Ishikawa (cell line): ENCODE measurements around the gene GPX3.

Source experiments
- CEBPB ChIP-seq: IDR thresholded peaks from 2 replicates; pipeline ENCODE4 v1.6.1; 2012
- EGR1 ChIP-seq: IDR thresholded peaks from 2 replicates; pipeline ENCODE4 v1.6.1; 2012
- EP300 ChIP-seq: IDR thresholded peaks from 2 replicates; pipeline ENCODE4 v1.6.1; 2012; ENCODE audit warnings: borderline replicate concordance
- FOXM1 ChIP-seq: IDR thresholded peaks from 2 replicates; pipeline ENCODE4 v1.6.1; 2012; ENCODE audit warnings: low read depth, borderline replicate concordance
- TAF1 ChIP-seq: IDR thresholded peaks from 2 replicates; pipeline ENCODE4 v1.6.1; 2012; ENCODE audit warnings: low read depth, mild to moderate bottlenecking
- TF ChIP-seq, protein P1 (sequence below): IDR thresholded peaks from 2 replicates; pipeline ENCODE4 v1.6.1; 2012; ENCODE audit warnings: low read depth, mild to moderate bottlenecking
- TF ChIP-seq, protein P2 (sequence below): IDR thresholded peaks from 2 replicates; pipeline ENCODE4 v1.6.1; 2012

DNA sequence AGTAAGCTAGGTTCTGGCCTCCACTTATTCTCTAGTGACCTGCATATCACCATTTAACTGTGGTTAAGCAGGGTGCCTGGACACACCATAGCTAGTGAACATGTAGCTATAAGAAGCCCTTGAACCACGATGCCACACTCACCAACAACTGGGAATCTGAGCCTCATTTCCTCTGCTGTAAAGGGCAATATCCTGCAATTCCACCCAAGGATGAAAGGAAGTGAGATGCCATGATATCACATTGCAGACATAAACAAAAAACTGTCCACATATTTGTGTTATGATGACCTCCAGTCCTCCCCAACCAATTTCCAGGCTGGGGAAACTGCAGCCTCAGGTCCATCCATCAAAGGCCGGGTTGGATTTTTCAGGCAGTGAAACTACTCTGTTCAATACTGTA, 50.1 kb downstream of the GPX3 start:
- TF ChIP-seq, protein P1, sequence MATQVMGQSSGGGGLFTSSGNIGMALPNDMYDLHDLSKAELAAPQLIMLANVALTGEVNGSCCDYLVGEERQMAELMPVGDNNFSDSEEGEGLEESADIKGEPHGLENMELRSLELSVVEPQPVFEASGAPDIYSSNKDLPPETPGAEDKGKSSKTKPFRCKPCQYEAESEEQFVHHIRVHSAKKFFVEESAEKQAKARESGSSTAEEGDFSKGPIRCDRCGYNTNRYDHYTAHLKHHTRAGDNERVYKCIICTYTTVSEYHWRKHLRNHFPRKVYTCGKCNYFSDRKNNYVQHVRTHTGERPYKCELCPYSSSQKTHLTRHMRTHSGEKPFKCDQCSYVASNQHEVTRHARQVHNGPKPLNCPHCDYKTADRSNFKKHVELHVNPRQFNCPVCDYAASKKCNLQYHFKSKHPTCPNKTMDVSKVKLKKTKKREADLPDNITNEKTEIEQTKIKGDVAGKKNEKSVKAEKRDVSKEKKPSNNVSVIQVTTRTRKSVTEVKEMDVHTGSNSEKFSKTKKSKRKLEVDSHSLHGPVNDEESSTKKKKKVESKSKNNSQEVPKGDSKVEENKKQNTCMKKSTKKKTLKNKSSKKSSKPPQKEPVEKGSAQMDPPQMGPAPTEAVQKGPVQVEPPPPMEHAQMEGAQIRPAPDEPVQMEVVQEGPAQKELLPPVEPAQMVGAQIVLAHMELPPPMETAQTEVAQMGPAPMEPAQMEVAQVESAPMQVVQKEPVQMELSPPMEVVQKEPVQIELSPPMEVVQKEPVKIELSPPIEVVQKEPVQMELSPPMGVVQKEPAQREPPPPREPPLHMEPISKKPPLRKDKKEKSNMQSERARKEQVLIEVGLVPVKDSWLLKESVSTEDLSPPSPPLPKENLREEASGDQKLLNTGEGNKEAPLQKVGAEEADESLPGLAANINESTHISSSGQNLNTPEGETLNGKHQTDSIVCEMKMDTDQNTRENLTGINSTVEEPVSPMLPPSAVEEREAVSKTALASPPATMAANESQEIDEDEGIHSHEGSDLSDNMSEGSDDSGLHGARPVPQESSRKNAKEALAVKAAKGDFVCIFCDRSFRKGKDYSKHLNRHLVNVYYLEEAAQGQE = no peak
- TF ChIP-seq FOXM1 (no peak), CEBPB (no peak), EP300 (no peak), EGR1 (no peak), TAF1 (no peak)
- TF ChIP-seq, protein P2, sequence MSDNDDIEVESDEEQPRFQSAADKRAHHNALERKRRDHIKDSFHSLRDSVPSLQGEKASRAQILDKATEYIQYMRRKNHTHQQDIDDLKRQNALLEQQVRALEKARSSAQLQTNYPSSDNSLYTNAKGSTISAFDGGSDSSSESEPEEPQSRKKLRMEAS = no peak
